Heart left ventricle (tissue), 16 donors: ENCODE results near the gene PLOD2. TPM values are rescaled to one million over a fixed set of nuclear protein-coding genes. Genes with fewer than 3 reads are reported as not detected.
A peak's percentile ranks its signal among the peaks of the same experiment; 100 is the strongest.

ENCODE experiments used
- ATAC-seq, 4 donors: fragments of 200-7000 bp; cut with Tn5 transposase; one replicate each; pipeline ENCODE4 v1.9.1; 2020 to 2022; ENCODE audit warnings: moderate library complexity in 4 of 4, mild to moderate bottlenecking in 3 of 4, moderate number of reproducible peaks in 1 of 4
- DNase-seq, 5 donors: peaks; one replicate each; pipeline ENCODE4 v3.0.0-alpha.2; 2020
- H3K27ac ChIP-seq, 12 donors: fragments of 200-600 bp; sonication (generic) in 4 of 12; one replicate each; pipeline versions ENCODE4 v1.5.0 to v1.8.0; 2016 to 2022; ENCODE audit warnings: mild to moderate bottlenecking in 2 of 12
- H3K27me3 ChIP-seq, 9 donors: fragments of 200-600 bp; sonication (generic) in 2 of 9; one replicate each; pipeline versions ENCODE4 v1.5.1 to v1.8.0; 2016 to 2022; ENCODE audit warnings: mild to moderate bottlenecking in 3 of 9
- H3K36me3 ChIP-seq, 9 donors: fragments of 200-600 bp; sonication (generic) in 2 of 9; one replicate each; pipeline versions ENCODE4 v1.5.0 to v1.8.0; 2018 to 2022; ENCODE audit warnings: mild to moderate bottlenecking in 2 of 9
- H3K4me1 ChIP-seq, 12 donors: fragments of 200-600 bp; sonication (generic) in 4 of 12; one replicate each; pipeline versions ENCODE4 v1.5.0 to v1.8.0; 2016 to 2022; ENCODE audit warnings: mild to moderate bottlenecking in 3 of 12
- H3K4me3 ChIP-seq, 12 donors: fragments of 200-600 bp; sonication (generic) in 4 of 12; one replicate each; pipeline versions ENCODE4 v1.5.0 to v1.8.0; 2017 to 2022; ENCODE audit warnings: mild to moderate bottlenecking in 9 of 12, moderate library complexity in 4 of 12
- H3K9me3 ChIP-seq, 12 donors: fragments of 200-600 bp; sonication (generic) in 4 of 12; one replicate each; pipeline versions ENCODE4 v1.5.0 to v1.8.0; 2016 to 2022; ENCODE audit warnings: mild to moderate bottlenecking in 1 of 12
- CTCF ChIP-seq, 12 donors: fragments of 200-600 bp; sonication (generic) in 4 of 12; IDR thresholded peaks; one replicate each; pipeline versions ENCODE4 v1.5.0 to v1.8.0; 2018 to 2022; ENCODE audit warnings: antibody characterized with exemption in 12 of 12, mild to moderate bottlenecking in 5 of 12
- POLR2A ChIP-seq, 2 donors: fragments of 450-650 bp; IDR thresholded peaks; one replicate each; pipeline ENCODE4 v1.6.1; 2017; ENCODE audit warnings: antibody characterized with exemption in 2 of 2, mild to moderate bottlenecking in 2 of 2, moderate library complexity in 2 of 2
- WGBS, 4 donors: extraction: QIAGEN DNeasy Blood & Tissue Kit in 2 of 4; methylation state at CpG; one replicate each; pipeline versions ENCODE4 v1.1.5 to v1.1.7; 2013 to 2018; 5-methylcytosine and 5-hydroxymethylcytosine counted together
- intact Hi-C, 10 donors: fragments of 100-400 bp; cut with DNase I; formaldehyde crosslinking; loops; one replicate each; pipeline versions ENCODE4 v1.11.1 to v1.14.2; 2022
- polyA plus RNA-seq, 2 donors: library from polyadenylated mRNA; stranded (reverse); fragments of 200-250 nt; gene quantifications; one replicate each; pipeline ENCODE4 v1.2.3, GENCODE V29; 2013
- total RNA-seq, 9 donors: library from RNA; depleted of rRNA in 2 of 9; stranded (reverse); fragments of >200 nt in 2 of 9; fragmentation: NEBNext Ultra II Directional in 3 of 9; extraction: Animal tissue kit (Norgen Biotek cat#: 25700) in 3 of 9; gene quantifications; one replicate each; pipeline versions ENCODE4 v1.1.0 to v1.2.4, GENCODE V29; 2016 to 2023
- donor health status: ischemic (EF 13 %, LVEDD 7.1; RV severe dilation, severe dysfunction).
- donor health status: healthy with polysubstance abuse.
- donor health status: DM: no; HTN: yes; CAD: no.
- donor health status: DM: no; HTN: no; CAD: no.
- donor health status: ischemic (EF 25% LVEDD 6.9; RV normal size, moderate dysfunction).
- donor health status: ischemic (EF 25% LVEDD 5.7; RV mildly dilated, moderate dysfunction).
- donor health status: healthy.
- donor health status: DM: yes; HTN: yes; CAD: no.
- donor health status: ischemic (EF 35%, LVEDD 5.7; RV mildly dilated, moderate dysfunction).
- donor health status: nonischemic (EF 11% LVEDD 7.7; RV severe dilation, severe dysfunction).
- donor health status: DM: yes; HTN: yes; CAD: no.
- donor health status: PGD.
- donor health status: ischemic (EF 29% LVEDD 5.4; RV normal size, mild dysfunction).
- donor health status: nonischemic (EF 23%, LVEDD 6.1; RV moderate dilation, normal function).

The PLOD2 gene
- total and polyA plus RNA-seq, 11 donors, result 6.8 to 33.0 (median 17.9) TPM

GRCh38 chr3:146128939-146129338, 32.0 kb downstream of the PLOD2 start:
- intact Hi-C loops, result loop anchor here in 1 of 10 donors (5.0 kb wide), 1 partner anchor 33 kb away; the partner anchor contains the start of gene PLOD2
- Histone ChIP-seq H3K4me3 (no peak overlapping the region), H3K4me1 (peaks cover 0 to 49% (median 19%) of the 10 kb centered on the region in 12 donors), H3K36me3 (no peaks in the 10 kb centered on the region), H3K27me3 (no peaks in the 10 kb centered on the region), H3K9me3 (no peaks in the 10 kb centered on the region), H3K27ac (peak overlapping the region in 2 of 12 donors; percentile 15 to 22)
- WGBS, 4 donors, result 77 to 86% (median 82%) methylated on average over 1 of the region's 1 CpG
- TF ChIP-seq POLR2A (IDR thresholded peaks at IDR 0.05), result no peak
- no peak for TF ChIP-seq CTCF (IDR thresholded peaks at IDR 0.05)
- DNase-seq (no peak), ATAC-seq (no peak)

- WGBS, 4 donors, result 59 to 74% (median 70%) methylated on average over 1 of the region's 1 CpG
These were observed 32.8 kb downstream of the PLOD2 start for GRCh38 chr3:146128179-146128578.

GRCh38 chr3:146125951-146126350, 35.0 kb downstream of the PLOD2 start:
- no peak for TF ChIP-seq CTCF (IDR thresholded peaks at IDR 0.05)
- no peak for TF ChIP-seq POLR2A (IDR thresholded peaks at IDR 0.05)
- intact Hi-C loops, result loop anchor here in 1 of 10 donors (5.0 kb wide), 1 partner anchor 36 kb away; the partner anchor contains the start of gene PLOD2
- H3K4me3 ChIP-seq, result no peak overlapping the region
- peak overlapping the region in 7 of 12 donors; percentile 10 to 63 (median 38) for H3K27ac ChIP-seq
- H3K36me3 ChIP-seq, result peaks cover 0 to 15% (median 0%) of the 10 kb centered on the region in 9 donors
- H3K27me3 ChIP-seq, result no peaks in the 10 kb centered on the region
- DNase-seq, result no peak
- H3K4me1 ChIP-seq, result peaks cover 0 to 38% (median 6%) of the 10 kb centered on the region in 12 donors
- ATAC-seq, result peak in 3 of 4 donors; percentile 81 to 90 (median 87)
- H3K9me3 ChIP-seq, result no peaks in the 10 kb centered on the region

More at GRCh38 chr3:146128179-146128578, 32.8 kb downstream of the PLOD2 start:
- intact Hi-C loops, result loop anchor here in 1 of 10 donors (5.0 kb wide), 1 partner anchor 34 kb away; the partner anchor contains the start of gene PLOD2
- Histone ChIP-seq H3K27me3 (no peaks in the 10 kb centered on the region), H3K36me3 (peaks cover 0 to 3% (median 0%) of the 10 kb centered on the region in 9 donors), H3K4me3 (no peak overlapping the region), H3K27ac (no peak overlapping the region), H3K4me1 (peaks cover 0 to 49% (median 13%) of the 10 kb centered on the region in 12 donors), H3K9me3 (no peaks in the 10 kb centered on the region)
- ATAC-seq, result no peak
- no peak for TF ChIP-seq POLR2A (IDR thresholded peaks at IDR 0.05)
- no peak for TF ChIP-seq CTCF (IDR thresholded peaks at IDR 0.05)
- DNase-seq, result no peak

GRCh38 chr3:146124126-146124801, 36.7 kb downstream of the PLOD2 start:
- TF ChIP-seq POLR2A (IDR thresholded peaks at IDR 0.05) (no peak), CTCF (IDR thresholded peaks at IDR 0.05) (no peak)
- no peaks in the 10 kb centered on the region for H3K27me3 ChIP-seq
- DNase-seq (no peak), ATAC-seq (no peak)
- no peak overlapping the region for H3K27ac ChIP-seq
- no peak overlapping the region for H3K4me3 ChIP-seq
- H3K4me1 ChIP-seq, result peaks cover 0 to 36% (median 6%) of the 10 kb centered on the region in 12 donors
- no peaks in the 10 kb centered on the region for H3K9me3 ChIP-seq
- peaks cover 0 to 25% (median 0%) of the 10 kb centered on the region in 9 donors for H3K36me3 ChIP-seq
- intact Hi-C loops, result no loop called here
- WGBS, 4 donors, result 72 to 80% (median 75%) methylated on average over 6 of the region's 6 CpGs
